Activated naive CD8-positive, alpha-beta T cell treated with anti-CD3 and anti-CD28 coated beads, Interleukin-2, amount 10 ng/mL, durations not matched to agents 7 days and 5 days (primary cell): Measurements from ENCODE around the gene DDR2. TPM values are rescaled to one million over a fixed set of nuclear protein-coding genes. Genes with fewer than 3 reads are reported as not detected.

ENCODE experiments used
- ATAC-seq: fragments of 150-1000 bp; cut with Tn5 transposase; one replicate; pipeline ENCODE4 v1.10.0; 2021; ENCODE audit warnings: low read depth, moderate library complexity
- POLR2A ChIA-PET: fragments of 350-600 bp; sonication (Branson Sonifier 250); formaldehyde crosslinking; loops from one replicate; lab custom pipeline; 2021; ENCODE audit warnings: antibody characterized with exemption; lab: Charles Lee
- DNase-seq: peaks from one replicate; pipeline ENCODE4 v3.0.0; 2021
- H3K27ac Mint-ChIP-seq: one replicate; pipeline ENCODE4 v1.8.0; 2022; ENCODE audit warnings: mild to moderate bottlenecking, mixed read lengths
- H3K27me3 Mint-ChIP-seq: one replicate; pipeline ENCODE4 v1.8.0; 2022; ENCODE audit warnings: mild to moderate bottlenecking, moderate library complexity, mixed read lengths
- H3K36me3 Mint-ChIP-seq: one replicate; pipeline ENCODE4 v1.8.0; 2021; ENCODE audit warnings: mild to moderate bottlenecking, mixed read lengths
- H3K4me1 Mint-ChIP-seq: one replicate; pipeline ENCODE4 v1.8.0; 2021; ENCODE audit warnings: mixed read lengths
- H3K4me3 Mint-ChIP-seq: one replicate; pipeline ENCODE4 v1.8.0; 2022; ENCODE audit warnings: mild to moderate bottlenecking, moderate library complexity, mixed read lengths
- H3K9me3 Mint-ChIP-seq: one replicate; pipeline ENCODE4 v1.8.0; 2021; ENCODE audit warnings: mixed read lengths
- total RNA-seq, 2 experiments: library from RNA; stranded (reverse); gene quantifications; one replicate each; pipeline ENCODE4 v1.2.3, GENCODE V29; 2021

Gene DDR2
- total RNA-seq, 2 experiments from 2014 or later, result 0.14 to 0.34 TPM

- H3K36me3 Mint-ChIP-seq, result no peaks in the 10 kb centered on the region
- H3K4me3 Mint-ChIP-seq, result no peak overlapping the region
- no peaks in the 10 kb centered on the region for H3K4me1 Mint-ChIP-seq
- ATAC-seq (no peak), DNase-seq (no peak)
- peaks cover 5% of the 10 kb centered on the region for H3K27me3 Mint-ChIP-seq
- POLR2A ChIA-PET, result no interaction called here
- H3K27ac Mint-ChIP-seq, result no peak overlapping the region
- H3K9me3 Mint-ChIP-seq, result no peaks in the 10 kb centered on the region
Observed at GRCh38 chr1:162688521-162688920, 56.3 kb downstream of the DDR2 start.

GRCh38 chr1:162688931-162689330, 56.7 kb downstream of the DDR2 start:
- ATAC-seq, result no peak
- Mint-ChIP-seq H3K4me1 (no peaks in the 10 kb centered on the region), H3K9me3 (no peaks in the 10 kb centered on the region), H3K4me3 (no peak overlapping the region), H3K27ac (no peak overlapping the region), H3K27me3 (peaks cover 6% of the 10 kb centered on the region), H3K36me3 (no peaks in the 10 kb centered on the region)
- POLR2A ChIA-PET, result no interaction called here
- no peak for DNase-seq

GRCh38 chr1:162689745-162690671, 57.7 kb downstream of the DDR2 start:
- DNase-seq, result no peak
- Mint-ChIP-seq H3K27me3 (peaks cover 12% of the 10 kb centered on the region), H3K4me1 (no peaks in the 10 kb centered on the region), H3K36me3 (no peaks in the 10 kb centered on the region), H3K27ac (no peak overlapping the region), H3K9me3 (no peaks in the 10 kb centered on the region), H3K4me3 (no peak overlapping the region)
- no peak for ATAC-seq
- POLR2A ChIA-PET, result no interaction called here

- Mint-ChIP-seq H3K4me3 (no peak overlapping the region), H3K9me3 (no peaks in the 10 kb centered on the region), H3K36me3 (no peaks in the 10 kb centered on the region), H3K4me1 (no peaks in the 10 kb centered on the region), H3K27ac (no peak overlapping the region), H3K27me3 (peaks cover 12% of the 10 kb centered on the region)
- ATAC-seq (no peak), DNase-seq (no peak)
- POLR2A ChIA-PET, result no interaction called here
Observed at GRCh38 chr1:162690672-162691434, 58.6 kb downstream of the DDR2 start.

- no peaks in the 10 kb centered on the region for H3K4me1 Mint-ChIP-seq
- peaks cover 12% of the 10 kb centered on the region for H3K27me3 Mint-ChIP-seq
- no peak for DNase-seq
- H3K27ac Mint-ChIP-seq, result no peak overlapping the region
- no peaks in the 10 kb centered on the region for H3K9me3 Mint-ChIP-seq
- POLR2A ChIA-PET, result no interaction called here
- ATAC-seq, result no peak
- H3K4me3 Mint-ChIP-seq, result no peak overlapping the region
- no peaks in the 10 kb centered on the region for H3K36me3 Mint-ChIP-seq
Observed at GRCh38 chr1:162691999-162692575, 59.8 kb downstream of the DDR2 start.

GRCh38 chr1:162694911-162695310, 62.6 kb downstream of the DDR2 start:
- ATAC-seq (no peak), DNase-seq (no peak)
- Mint-ChIP-seq H3K9me3 (no peaks in the 10 kb centered on the region), H3K4me3 (no peak overlapping the region), H3K27ac (no peak overlapping the region), H3K27me3 (peaks cover 12% of the 10 kb centered on the region), H3K4me1 (no peaks in the 10 kb centered on the region), H3K36me3 (no peaks in the 10 kb centered on the region)
- POLR2A ChIA-PET, result no interaction called here

GRCh38 chr1:162695687-162696086, 63.4 kb downstream of the DDR2 start:
- DNase-seq (no peak), ATAC-seq (no peak)
- H3K4me3 Mint-ChIP-seq, result no peak overlapping the region
- no peaks in the 10 kb centered on the region for H3K4me1 Mint-ChIP-seq
- H3K9me3 Mint-ChIP-seq, result no peaks in the 10 kb centered on the region
- peaks cover 12% of the 10 kb centered on the region for H3K27me3 Mint-ChIP-seq
- H3K27ac Mint-ChIP-seq, result no peak overlapping the region
- POLR2A ChIA-PET, result no interaction called here
- H3K36me3 Mint-ChIP-seq, result no peaks in the 10 kb centered on the region

- POLR2A ChIA-PET, result no interaction called here
- H3K4me3 Mint-ChIP-seq, result no peak overlapping the region
- H3K9me3 Mint-ChIP-seq, result no peaks in the 10 kb centered on the region
- DNase-seq (no peak), ATAC-seq (no peak)
- no peak overlapping the region for H3K27ac Mint-ChIP-seq
- peaks cover 9% of the 10 kb centered on the region for H3K27me3 Mint-ChIP-seq
- H3K4me1 Mint-ChIP-seq, result no peaks in the 10 kb centered on the region
- no peaks in the 10 kb centered on the region for H3K36me3 Mint-ChIP-seq
Observed at GRCh38 chr1:162696286-162696862, 64.1 kb downstream of the DDR2 start.

GRCh38 chr1:162697140-162697895, 65.1 kb downstream of the DDR2 start:
- H3K27me3 Mint-ChIP-seq, result peaks cover 9% of the 10 kb centered on the region
- no peak overlapping the region for H3K4me3 Mint-ChIP-seq
- H3K4me1 Mint-ChIP-seq, result no peaks in the 10 kb centered on the region
- DNase-seq (no peak), ATAC-seq (no peak)
- POLR2A ChIA-PET, result no interaction called here
- no peaks in the 10 kb centered on the region for H3K36me3 Mint-ChIP-seq
- no peaks in the 10 kb centered on the region for H3K9me3 Mint-ChIP-seq
- no peak overlapping the region for H3K27ac Mint-ChIP-seq

GRCh38 chr1:162699366-162699765, 67.1 kb downstream of the DDR2 start:
- no peak for DNase-seq
- Mint-ChIP-seq H3K4me3 (no peak overlapping the region), H3K36me3 (no peaks in the 10 kb centered on the region), H3K4me1 (no peaks in the 10 kb centered on the region), H3K9me3 (no peaks in the 10 kb centered on the region), H3K27me3 (peaks cover 1% of the 10 kb centered on the region), H3K27ac (no peak overlapping the region)
- ATAC-seq, result no peak
- POLR2A ChIA-PET, result no interaction called here

GRCh38 chr1:162700131-162700530, 67.9 kb downstream of the DDR2 start:
- Mint-ChIP-seq H3K4me3 (no peak overlapping the region), H3K27ac (no peak overlapping the region), H3K4me1 (no peaks in the 10 kb centered on the region), H3K36me3 (no peaks in the 10 kb centered on the region), H3K27me3 (no peaks in the 10 kb centered on the region), H3K9me3 (no peaks in the 10 kb centered on the region)
- ATAC-seq, result no peak
- DNase-seq, result no peak
- POLR2A ChIA-PET, result no interaction called here

GRCh38 chr1:162701286-162701685, 69.0 kb downstream of the DDR2 start:
- no peaks in the 10 kb centered on the region for H3K36me3 Mint-ChIP-seq
- no peaks in the 10 kb centered on the region for H3K27me3 Mint-ChIP-seq
- DNase-seq, result no peak
- no peaks in the 10 kb centered on the region for H3K4me1 Mint-ChIP-seq
- H3K4me3 Mint-ChIP-seq, result no peak overlapping the region
- no peak overlapping the region for H3K27ac Mint-ChIP-seq
- POLR2A ChIA-PET, result no interaction called here
- no peaks in the 10 kb centered on the region for H3K9me3 Mint-ChIP-seq
- ATAC-seq, result no peak

GRCh38 chr1:162702628-162703027, 70.4 kb downstream of the DDR2 start:
- H3K9me3 Mint-ChIP-seq, result no peaks in the 10 kb centered on the region
- H3K27ac Mint-ChIP-seq, result no peak overlapping the region
- H3K27me3 Mint-ChIP-seq, result no peaks in the 10 kb centered on the region
- no peaks in the 10 kb centered on the region for H3K4me1 Mint-ChIP-seq
- POLR2A ChIA-PET, result no interaction called here
- H3K4me3 Mint-ChIP-seq, result no peak overlapping the region
- ATAC-seq, result no peak
- DNase-seq, result no peak
- no peaks in the 10 kb centered on the region for H3K36me3 Mint-ChIP-seq
